ENCODE data around the gene C11orf16.
"Not testable (repeated sequence)": the region's sequence is repeated elsewhere in the genome, so short reads cannot be mapped to it uniquely, and the experiment has no call there.

C11orf16 gene, protein sequence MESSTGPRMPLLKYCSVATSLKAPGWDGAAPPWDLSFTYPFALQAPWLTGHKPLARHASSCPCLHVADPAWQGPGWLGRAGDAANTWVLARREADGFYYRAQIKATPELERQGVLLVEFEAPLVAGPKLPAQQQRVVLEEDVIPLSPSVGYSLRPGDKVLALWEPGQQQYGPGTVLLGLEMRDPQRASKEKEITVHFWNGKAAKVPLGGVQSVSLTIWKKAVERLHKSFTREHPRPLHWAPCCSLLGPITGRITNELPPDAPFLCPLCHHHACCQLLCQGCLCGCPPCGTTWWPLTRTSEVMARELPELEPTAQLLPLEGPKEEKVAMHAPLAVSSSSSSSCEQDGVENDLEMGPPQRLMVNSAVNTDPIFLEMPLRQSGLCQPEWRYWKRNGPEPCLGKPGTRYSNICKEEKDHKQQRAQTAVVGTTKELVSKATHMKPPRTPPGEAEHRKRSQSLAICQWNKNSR

DNA sequence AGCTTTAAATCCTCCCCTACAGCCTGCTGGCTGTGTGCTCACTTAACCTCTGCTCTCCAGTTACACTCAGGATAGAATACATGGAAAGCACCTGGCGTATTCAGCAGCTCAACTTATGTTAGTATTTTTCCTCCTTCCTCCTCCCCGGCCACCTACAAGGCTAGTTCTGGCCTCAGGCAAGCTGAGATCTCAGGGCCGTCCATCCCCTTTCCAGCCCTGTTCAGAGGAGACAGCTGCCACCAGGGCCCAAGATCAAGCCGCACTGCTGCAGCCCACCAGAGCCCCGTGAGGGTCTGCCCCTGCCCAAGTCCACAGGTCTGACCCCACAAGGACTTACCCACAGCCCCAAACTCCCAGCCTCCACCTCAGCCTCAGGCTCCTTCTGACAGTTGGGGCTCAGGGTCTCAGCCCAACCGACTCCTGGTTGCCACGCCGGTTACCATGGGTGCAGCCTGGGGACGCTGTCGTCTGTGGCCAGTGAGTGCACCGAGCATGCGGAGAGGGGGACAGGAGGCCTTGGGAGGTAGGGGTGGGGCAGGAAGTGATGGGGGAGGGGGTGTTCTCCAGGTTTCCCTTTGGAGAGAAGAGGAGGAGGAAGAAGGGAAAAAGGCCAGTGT, at the start of gene C11orf16:
TSS of gene C11orf16 (minus strand) at position 384 of the 617 bp plus-strand sequence. CDS start 639 bp downstream, outside the sequence.
- no peak for DNase-seq

DNA sequence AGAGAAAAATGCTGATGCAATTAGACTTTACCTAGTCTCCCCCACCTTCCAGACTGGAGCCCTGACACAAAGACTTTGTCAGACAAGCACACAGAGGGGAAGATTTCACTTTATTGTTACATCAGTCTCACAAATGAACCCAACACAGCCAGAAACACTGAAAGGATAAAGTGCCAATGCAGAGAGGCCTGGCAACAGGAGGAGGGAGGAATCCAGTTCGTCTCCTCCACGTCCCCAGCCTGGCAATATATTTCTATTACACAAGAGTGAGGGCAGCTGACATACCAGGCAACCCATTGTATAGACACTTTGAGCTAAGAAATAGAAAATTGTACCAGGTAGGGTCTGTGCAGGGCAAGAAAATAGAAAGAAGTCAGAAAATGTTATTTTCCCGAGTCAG, 47.7 kb upstream of the C11orf16 start:
- DNase-seq = no peak

GRCh38 chr11:8979365-8979764, 46.6 kb upstream of the C11orf16 start:
- not testable (repeated sequence) for DNase-seq

- DNase-seq = no peak
Observed at GRCh38 chr11:8973121-8973520, 40.4 kb upstream of the C11orf16 start.

GRCh38 chr11:8971924-8972316, 39.2 kb upstream of the C11orf16 start:
- DNase-seq = no peak

GRCh38 chr11:8971196-8971923, 38.6 kb upstream of the C11orf16 start:
- DNase-seq = no peak

DNA sequence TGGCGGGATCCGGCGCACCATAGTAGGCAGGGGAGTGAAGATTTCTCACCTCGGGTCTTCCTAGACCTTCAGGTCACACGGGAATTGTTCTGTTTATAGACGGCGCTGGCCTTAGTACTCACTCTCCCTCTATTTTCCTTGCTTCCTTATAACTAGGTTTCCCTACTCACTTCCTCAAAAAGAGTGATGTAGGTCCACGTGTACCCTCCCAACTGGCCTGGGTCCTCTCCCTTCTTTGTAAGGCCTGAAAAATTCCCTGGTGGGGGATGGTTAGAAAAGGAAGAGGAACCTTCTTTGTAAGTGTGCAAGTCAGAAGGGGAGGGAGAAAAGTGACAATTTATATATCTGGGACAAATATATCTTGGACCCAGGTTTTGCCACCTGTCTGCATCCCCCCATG, 34.4 kb upstream of the C11orf16 start:
- no peak for DNase-seq

DNA sequence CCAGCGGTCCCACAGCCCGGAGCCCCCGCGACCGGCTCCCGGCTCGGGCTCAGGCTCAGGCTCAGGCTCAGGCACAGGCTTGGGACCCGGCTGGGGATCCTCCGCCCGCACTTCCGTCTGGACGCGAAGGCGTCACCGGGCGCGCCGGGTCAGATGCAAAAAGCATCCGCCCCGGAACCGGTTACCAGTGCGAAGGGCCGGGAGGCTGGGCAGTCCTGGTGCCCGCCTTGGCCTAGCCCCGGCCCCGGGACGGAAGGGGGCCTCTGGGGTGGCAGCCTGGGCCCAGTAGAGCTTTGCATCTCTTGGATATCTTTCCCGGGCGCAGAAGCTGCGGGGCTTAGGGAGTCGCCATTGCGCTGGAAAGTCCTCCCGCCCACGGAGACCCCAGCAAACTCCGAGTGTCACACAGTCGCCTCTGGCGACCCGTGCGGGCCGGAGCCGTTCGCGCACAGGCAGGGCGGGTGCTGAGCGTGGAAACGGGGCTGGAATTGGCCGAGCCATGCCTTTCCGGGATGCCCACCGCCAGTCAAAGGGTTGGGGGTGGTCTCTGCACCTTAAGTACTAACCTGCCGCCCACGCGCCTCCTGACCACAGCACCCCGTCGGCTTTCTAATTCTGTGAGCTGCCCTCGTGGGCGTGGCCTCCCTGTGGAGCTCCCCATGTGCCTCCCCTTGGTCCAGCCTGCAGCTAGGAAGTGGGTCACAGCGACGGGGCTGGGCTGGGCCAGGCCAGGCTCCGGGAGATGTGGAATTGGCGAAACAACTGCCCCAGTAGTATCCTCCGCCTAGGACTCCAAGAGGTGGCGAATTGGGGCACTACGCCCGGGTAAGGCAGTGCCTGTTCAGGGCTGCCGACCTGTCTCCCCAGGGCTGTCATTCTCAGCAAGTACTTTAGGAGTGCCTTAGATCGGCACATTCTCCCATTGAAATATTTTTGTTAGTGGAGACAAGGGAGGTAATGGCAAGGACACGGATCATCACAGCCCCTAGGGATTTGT, 31.9 kb upstream of the C11orf16 start, which contains the start of gene TMEM9B:
TSS of gene TMEM9B (minus strand) at position 119 of the 997 bp plus-strand sequence. CDS start 129 bp downstream, outside the sequence.
- DNase-seq = peak; percentile 92

DNA sequence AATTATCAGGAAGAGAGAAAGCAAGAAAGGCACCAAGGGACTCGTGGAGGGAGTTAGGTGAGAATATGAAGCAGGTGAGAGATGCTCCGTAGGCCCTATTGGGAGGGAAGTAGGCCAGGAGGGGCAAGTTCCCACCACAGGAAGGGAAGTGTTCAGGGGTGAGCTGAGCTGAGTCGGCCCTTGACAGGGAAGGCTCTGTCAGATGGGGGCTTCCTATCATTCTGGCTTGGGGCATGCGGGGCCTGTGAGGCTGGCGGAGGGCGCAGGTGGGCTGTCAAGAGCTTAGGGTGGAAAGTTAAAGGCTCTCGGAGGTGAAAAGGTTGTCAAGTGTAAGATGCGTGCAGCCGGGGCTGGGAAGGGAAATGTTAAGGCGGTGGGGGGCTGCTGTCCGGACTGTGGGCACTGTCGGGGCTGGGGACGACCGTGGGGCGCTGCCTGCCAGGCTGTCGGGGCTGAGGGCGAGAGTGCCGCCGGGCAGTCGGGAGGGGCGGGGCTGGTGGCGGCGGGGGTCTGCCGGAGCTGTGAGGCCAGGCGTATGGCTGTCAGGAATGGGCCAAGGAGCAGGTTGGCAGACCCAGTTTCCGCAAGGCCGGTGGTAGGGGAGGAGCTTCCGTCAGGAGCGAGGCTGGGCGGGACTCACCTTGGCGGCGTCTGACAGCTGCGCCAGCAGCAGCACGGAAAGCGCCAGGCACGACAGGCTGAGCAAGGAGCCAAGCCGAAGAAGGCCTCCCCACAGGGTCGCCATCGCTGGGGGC, 31.0 kb upstream of the C11orf16 start:
- DNase-seq = peak; percentile 85

GRCh38 chr11:8962841-8963240, 30.1 kb upstream of the C11orf16 start:
- no peak for DNase-seq

- no peak for DNase-seq
Observed at GRCh38 chr11:8961401-8961800, 28.7 kb upstream of the C11orf16 start.

DNA sequence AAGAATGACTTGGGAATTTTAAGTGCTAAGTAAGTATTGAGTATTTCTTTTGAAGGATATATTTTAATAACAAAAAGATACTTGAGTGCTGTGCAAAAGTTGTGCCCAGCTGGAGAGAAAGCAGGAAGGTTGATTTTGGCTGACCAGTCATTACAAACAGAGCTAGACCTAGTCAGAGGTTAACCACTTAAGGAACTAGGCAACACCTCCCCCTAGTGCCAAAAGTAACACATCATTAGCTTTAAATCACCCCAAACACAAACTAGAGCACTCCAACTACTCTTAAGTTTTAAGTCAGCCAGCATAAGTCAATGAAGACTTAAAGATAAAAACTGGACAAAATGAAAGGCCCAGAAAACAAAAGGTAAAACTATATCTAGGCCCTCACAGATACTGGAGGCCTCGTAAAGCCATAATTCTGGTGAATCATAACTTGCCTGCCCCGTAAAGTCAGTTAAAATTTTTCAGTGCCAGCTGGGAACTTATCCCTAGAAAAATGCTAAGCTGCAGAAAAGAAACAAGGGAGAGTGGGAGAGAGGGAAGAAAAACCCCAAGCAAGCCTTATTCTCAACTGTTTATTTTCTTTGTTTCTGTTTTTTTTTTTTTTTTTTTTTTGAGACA, 26.9 kb upstream of the C11orf16 start:
- peak; percentile 82 for DNase-seq

GRCh38 chr11:8956860-8957259, 24.1 kb upstream of the C11orf16 start:
- peak; percentile 64 for DNase-seq

DNA sequence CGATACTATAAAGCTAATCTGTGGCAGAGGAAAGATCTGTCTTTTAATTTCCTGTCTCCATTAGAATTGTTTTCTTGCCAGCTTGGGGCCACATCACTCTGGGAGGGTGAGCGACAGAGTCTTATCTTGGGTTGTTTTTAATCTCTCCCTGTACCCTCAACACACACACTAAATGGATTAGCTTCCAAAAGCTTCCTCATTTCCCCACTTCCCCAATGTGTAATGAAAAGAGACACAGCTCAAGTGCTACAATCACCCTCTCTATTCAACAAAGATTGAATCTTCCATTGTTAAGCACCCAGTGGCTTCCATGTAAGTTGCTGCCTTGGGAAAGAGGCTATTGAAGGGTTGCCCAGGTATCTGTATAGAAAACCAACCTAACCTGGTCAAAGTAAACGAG, 16.1 kb upstream of the C11orf16 start:
- DNase-seq = no peak

GRCh38 chr11:8947230-8947943, 14.6 kb upstream of the C11orf16 start:
- DNase-seq = no peak

- DNase-seq = no peak
Observed at GRCh38 chr11:8942518-8943066, 9.8 kb upstream of the C11orf16 start, which contains the start of gene ASCL3. ASCL3 (minus strand) TSS chr11:8943016; CDS start chr11:8938161, 4,855 bp downstream.

GRCh38 chr11:8941341-8942103, 8.8 kb upstream of the C11orf16 start:
- DNase-seq = no peak

DNA sequence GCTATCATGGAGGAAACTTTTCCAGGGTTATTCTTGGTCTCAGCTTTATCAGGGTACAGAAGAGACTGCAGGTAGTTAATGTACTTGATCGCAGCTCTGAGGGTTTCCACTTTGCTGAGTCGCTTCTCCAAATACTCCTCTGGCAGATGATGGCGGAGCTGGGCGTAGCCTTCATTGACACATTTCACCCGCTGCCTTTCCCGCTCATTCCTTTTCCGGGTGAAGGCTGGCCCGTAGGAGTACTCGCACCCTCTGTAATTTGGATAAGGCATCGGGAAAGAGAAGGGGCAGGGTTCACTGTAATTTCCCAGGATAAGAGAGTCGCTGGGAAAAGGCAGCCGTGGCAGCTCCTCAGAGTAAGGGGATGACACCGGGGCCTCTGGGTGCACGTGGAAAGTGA, 4.9 kb upstream of the C11orf16 start:
- DNase-seq = no peak

DNA sequence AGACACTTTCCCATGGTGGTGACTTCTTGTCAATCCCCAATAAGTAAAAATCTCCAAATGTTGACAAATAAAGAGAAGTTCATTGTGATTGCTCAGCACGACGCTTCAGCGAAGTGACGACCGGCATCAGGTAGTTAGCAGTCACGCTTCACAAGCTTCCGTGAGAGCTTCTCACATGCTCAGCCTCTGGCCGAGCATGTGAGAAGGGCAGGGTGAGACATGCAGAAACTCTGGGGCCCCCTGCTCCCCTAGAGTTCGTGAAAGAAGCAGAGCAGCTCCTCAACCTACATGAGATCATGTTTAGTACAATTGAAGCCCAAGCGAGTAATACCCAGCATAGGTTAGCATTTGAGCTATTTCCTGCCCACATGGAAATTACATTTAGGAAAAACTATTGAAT, 4.4 kb upstream of the C11orf16 start:
- peak; percentile 10 for DNase-seq
